ENCODE results near the gene LGALS14. TPM values are rescaled to one million over a fixed set of nuclear protein-coding genes. Genes with fewer than 3 reads are reported as not detected.

Gene LGALS14
- total RNA-seq, 6 experiments from 2014 or later: not detected

DNA sequence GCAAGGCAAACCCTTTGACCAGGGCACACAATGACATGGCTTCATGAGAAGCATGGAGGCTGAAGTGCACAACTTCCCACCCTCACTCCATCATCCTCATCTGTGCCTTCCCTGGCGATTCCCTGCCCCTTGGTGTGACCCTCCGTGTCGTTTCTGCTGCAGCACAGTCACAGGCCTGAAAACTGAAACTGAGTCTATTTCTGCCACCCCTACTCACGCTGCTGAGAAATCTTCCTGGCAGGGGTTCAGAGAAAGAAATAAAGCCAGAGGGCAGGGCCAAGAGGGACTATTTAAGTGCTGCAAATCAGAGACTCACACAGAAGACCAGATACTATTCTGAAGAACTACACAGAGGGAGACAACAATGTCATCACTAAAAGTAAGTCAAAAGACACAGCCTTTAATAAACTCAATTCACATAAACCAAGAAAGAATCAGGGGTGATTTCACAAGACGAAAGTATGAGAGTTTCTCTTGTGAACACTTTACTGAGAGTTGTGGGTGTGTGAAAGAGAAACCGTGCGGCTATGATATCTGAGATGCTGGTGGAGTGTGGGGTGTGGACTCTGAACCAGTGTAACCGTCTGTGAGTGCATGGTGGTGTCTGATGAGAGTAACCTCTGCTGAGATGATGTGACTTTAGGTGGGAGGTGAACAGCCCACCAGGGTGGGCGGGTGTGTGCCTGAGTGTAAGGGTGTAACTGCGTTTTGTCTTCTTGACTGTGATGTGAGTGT lies 25.1 kb upstream of the LGALS14 start:
- Mint-ChIP-seq H3K27ac (no peak overlapping the region), H3K9me3 (no peaks in the 10 kb centered on the region), H3K4me3 (no peak overlapping the region), H3K27me3 (ENCODE audit: insufficient read depth) (peaks cover 6% of the 10 kb centered on the region), H3K36me3 (ENCODE audit: low read depth) (no peaks in the 10 kb centered on the region), H3K4me1 (ENCODE audit: low read depth) (no peaks in the 10 kb centered on the region)
- TF ChIP-seq, protein P1, sequence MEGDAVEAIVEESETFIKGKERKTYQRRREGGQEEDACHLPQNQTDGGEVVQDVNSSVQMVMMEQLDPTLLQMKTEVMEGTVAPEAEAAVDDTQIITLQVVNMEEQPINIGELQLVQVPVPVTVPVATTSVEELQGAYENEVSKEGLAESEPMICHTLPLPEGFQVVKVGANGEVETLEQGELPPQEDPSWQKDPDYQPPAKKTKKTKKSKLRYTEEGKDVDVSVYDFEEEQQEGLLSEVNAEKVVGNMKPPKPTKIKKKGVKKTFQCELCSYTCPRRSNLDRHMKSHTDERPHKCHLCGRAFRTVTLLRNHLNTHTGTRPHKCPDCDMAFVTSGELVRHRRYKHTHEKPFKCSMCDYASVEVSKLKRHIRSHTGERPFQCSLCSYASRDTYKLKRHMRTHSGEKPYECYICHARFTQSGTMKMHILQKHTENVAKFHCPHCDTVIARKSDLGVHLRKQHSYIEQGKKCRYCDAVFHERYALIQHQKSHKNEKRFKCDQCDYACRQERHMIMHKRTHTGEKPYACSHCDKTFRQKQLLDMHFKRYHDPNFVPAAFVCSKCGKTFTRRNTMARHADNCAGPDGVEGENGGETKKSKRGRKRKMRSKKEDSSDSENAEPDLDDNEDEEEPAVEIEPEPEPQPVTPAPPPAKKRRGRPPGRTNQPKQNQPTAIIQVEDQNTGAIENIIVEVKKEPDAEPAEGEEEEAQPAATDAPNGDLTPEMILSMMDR (IDR thresholded peaks at IDR 0.05): no peak
- DNase-seq: no peak

- H3K27me3 Mint-ChIP-seq (ENCODE audit: insufficient read depth): peaks cover 6% of the 10 kb centered on the region
- TF ChIP-seq, protein P1 (IDR thresholded peaks at IDR 0.05): no peak
- no peak for DNase-seq
- no peak overlapping the region for H3K27ac Mint-ChIP-seq
- no peaks in the 10 kb centered on the region for H3K9me3 Mint-ChIP-seq
- H3K36me3 Mint-ChIP-seq (ENCODE audit: low read depth): no peaks in the 10 kb centered on the region
- no peak overlapping the region for H3K4me3 Mint-ChIP-seq
- H3K4me1 Mint-ChIP-seq (ENCODE audit: low read depth): no peaks in the 10 kb centered on the region
Measured at GRCh38 chr19:39679791-39680168, 24.5 kb upstream of the LGALS14 start.

- Mint-ChIP-seq H3K27me3 (ENCODE audit: insufficient read depth) (peaks cover 6% of the 10 kb centered on the region), H3K27ac (no peak overlapping the region), H3K9me3 (no peaks in the 10 kb centered on the region)
Measured at GRCh38 chr19:39680593-39680992, 23.7 kb upstream of the LGALS14 start.

DNA sequence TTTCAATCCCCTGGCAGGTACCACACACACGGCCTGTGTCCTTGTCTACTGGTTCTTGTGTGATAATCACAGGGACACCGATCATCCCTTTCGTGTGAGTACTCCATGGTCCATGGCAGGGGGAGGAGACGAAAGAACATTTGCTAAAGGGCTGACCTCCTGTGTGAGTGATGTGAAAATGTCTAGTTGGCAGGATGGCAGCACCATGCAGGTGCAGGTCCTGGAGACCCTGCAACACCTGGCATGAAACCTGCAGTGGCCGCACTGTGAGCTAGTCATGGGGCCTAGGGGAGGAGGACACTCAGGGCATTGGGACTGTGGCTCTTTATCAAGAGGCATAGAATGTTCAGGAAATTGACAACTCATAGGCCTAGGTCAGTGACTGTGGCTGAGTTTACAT lies 22.9 kb upstream of the LGALS14 start:
- H3K9me3 Mint-ChIP-seq: no peaks in the 10 kb centered on the region
- no peak overlapping the region for H3K27ac Mint-ChIP-seq
- peaks cover 9% of the 10 kb centered on the region for H3K27me3 Mint-ChIP-seq (ENCODE audit: insufficient read depth)
- no peak for DNase-seq
- H3K4me1 Mint-ChIP-seq (ENCODE audit: low read depth): no peaks in the 10 kb centered on the region
- no peak overlapping the region for H3K4me3 Mint-ChIP-seq
- TF ChIP-seq, protein P1 (IDR thresholded peaks at IDR 0.05): no peak
- H3K36me3 Mint-ChIP-seq (ENCODE audit: low read depth): no peaks in the 10 kb centered on the region

More at GRCh38 chr19:39680593-39680992, 23.7 kb upstream of the LGALS14 start:
- DNase-seq: no peak
- TF ChIP-seq, protein P1 (IDR thresholded peaks at IDR 0.05): no peak
- Mint-ChIP-seq H3K4me1 (ENCODE audit: low read depth) (no peaks in the 10 kb centered on the region), H3K4me3 (no peak overlapping the region), H3K36me3 (ENCODE audit: low read depth) (no peaks in the 10 kb centered on the region)

GRCh38 chr19:39684267-39684666 lies 20.0 kb upstream of the LGALS14 start:
- H3K4me1 Mint-ChIP-seq (ENCODE audit: low read depth): no peaks in the 10 kb centered on the region
- peaks cover 13% of the 10 kb centered on the region for H3K27me3 Mint-ChIP-seq (ENCODE audit: insufficient read depth)
- no peaks in the 10 kb centered on the region for H3K36me3 Mint-ChIP-seq (ENCODE audit: low read depth)
- TF ChIP-seq, protein P1 (IDR thresholded peaks at IDR 0.05): no peak
- H3K27ac Mint-ChIP-seq: no peak overlapping the region
- H3K4me3 Mint-ChIP-seq: no peak overlapping the region
- DNase-seq: no peak
- H3K9me3 Mint-ChIP-seq: no peaks in the 10 kb centered on the region
